NCI-H510A (cell line): ENCODE data around the gene NOD2.

Source experiments
- DNase-seq: peaks from one replicate; lab custom pipeline; 2025; lab: John Stamatoyannopoulos, UW

The NOD2 gene

DNA sequence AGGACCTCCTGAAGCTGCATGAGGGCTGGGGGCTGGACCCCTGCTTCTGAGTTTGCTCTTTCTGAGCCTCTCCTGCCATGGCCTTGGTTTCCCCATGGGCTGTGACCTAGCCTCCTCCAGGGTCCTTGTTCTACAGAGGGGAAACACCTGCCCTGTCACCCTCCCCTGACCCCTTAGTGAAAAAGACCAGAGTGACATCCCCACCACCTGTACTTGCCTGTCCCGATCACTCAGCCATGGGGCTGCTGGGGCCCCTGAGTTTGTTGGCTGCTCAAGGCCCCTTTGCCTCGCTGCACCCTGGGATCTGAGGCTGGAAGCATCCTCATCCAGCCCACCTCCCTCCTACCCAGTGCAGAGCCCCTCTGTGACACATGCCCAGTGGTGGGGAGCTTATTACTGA, 800 bp downstream of the NOD2 start:
- no peak for DNase-seq

DNA sequence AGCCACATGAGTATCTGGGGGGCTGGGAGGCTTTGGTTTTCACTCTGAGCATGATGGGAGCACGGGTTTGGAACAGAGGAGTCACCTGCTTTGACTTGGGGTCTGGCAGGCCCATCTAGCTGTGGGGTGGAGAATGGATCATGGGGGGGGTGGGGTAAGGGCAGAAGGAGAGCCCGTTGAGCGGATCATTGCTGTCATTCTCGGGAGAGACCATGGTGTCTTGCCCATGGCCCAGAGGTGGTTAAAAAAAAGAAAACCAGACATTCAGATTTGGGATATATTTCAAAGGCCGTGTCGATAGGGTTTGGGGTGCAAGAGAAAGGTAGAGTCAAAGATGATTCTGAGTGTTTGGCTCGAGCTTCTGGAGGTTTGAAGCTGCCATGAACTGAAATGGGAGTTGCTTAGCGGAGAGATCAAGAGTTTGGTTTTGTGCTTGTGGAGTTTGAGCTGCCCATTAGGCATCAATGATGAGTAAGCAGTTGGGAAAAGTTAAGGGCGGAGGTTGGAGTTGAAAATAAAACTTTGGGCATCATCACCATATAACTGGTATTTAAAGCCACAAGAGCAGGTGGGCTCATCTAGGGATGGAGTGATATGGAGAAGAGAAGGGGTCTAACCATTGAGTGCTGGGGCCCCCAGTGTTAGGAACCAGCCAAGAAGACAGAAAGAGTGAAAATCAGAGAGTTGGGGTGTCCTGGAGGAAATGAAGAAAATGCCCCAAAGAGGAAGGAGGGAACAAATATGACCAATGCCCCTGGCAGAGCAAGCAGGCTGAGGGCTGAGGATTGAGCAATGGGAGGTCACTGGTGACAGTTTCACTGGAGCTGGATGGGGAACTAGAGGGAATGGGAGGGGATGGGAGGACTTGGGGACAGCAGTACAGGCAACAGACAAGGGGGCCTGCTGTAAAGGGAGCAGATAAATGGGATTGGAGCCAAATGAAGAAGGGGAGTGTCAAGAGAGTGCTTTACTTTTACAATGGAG, 1.9 kb downstream of the NOD2 start:
- DNase-seq = no peak

GRCh38 chr16:50696126-50696525, 2.7 kb downstream of the NOD2 start:
- no peak for DNase-seq

- no peak for DNase-seq
Measured at GRCh38 chr16:50696575-50697420, 3.4 kb downstream of the NOD2 start.

GRCh38 chr16:50697421-50697715, 4.0 kb downstream of the NOD2 start:
- no peak for DNase-seq

DNA sequence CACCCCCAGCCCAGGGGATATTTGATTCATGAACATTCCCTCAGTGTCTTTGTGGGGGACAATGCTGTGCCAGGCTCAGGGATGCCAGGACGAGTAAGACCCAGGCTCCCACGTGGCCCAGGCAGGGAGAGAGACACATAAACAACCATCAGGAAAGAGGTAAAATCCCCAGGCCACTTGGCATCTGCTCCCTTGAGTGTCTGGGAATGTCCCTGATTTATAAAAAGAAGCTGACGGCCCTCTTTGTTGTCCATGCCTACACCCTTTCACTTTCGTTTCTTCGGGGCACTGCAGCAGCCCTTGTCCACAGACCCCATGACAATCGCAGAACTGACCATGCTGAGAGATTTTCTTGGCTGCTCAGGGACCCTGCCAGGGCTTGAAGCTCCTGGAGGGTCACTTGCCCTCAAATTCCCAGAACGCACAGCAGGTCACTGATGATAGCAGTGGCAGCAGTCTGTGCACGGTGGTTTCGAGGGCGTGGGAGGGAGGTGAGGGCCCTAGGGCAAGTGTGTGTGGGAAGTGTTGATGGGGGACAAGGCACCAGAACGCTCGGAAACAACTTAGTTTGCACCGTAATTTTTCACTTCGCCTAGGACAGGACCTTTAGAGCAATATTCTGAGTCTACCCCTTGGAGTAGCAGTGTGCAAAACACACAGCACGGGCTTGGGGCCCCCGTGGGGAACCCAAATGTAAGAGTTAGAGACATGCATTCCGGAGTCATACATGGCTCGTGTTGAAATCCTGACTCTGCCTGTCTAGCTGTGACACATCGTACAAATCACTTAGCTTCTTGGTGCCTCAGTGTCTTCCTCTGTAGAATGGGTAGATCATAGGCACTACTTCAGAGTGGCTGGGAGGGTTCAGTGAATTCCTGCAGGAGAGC, 4.7 kb downstream of the NOD2 start:
- no peak for DNase-seq

DNA sequence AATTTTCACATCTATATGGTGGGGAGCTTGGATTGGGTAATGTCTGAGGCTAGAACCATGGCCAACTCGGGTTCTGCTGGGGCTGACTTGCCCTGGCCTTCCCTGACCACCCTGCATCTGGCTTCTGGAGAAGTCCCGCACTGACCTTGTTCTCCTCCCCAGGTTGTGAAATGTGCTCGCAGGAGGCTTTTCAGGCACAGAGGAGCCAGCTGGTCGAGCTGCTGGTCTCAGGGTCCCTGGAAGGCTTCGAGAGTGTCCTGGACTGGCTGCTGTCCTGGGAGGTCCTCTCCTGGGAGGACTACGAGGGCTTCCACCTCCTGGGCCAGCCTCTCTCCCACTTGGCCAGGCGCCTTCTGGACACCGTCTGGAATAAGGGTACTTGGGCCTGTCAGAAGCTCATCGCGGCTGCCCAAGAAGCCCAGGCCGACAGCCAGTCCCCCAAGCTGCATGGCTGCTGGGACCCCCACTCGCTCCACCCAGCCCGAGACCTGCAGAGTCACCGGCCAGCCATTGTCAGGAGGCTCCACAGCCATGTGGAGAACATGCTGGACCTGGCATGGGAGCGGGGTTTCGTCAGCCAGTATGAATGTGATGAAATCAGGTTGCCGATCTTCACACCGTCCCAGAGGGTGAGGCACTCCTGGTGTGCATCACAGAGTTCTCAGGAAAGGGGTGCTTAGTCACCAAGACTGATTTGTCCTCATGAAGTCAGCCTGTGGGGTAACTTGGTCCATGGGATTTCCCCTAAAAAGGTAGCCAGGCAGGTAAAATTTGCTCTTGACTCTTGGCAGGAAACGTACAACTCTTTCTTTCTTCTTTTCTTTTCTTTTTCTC, 6.1 kb downstream of the NOD2 start:
- DNase-seq = no peak

- DNase-seq = no peak
Measured at GRCh38 chr16:50702725-50703124, 9.3 kb downstream of the NOD2 start.

DNA sequence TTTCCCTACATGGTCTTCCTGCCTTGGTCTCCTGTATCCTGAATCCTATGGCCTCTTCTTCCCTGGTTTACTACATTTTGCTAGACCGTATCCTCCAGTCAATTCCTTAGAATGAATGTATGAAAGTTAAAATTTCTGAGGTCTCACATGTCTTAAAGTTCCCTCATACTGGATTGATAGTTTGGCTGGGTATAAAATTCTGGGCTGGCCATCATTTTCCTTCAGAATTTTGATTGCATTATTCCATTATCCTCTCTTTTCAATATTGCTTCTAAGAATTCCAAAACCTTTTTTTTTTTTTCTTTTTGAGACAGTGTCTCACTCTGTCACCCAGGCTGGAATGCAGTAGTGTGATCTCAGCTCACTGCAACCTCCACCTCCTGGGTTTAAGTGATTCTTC, 10.8 kb downstream of the NOD2 start:
- DNase-seq = no peak

DNA sequence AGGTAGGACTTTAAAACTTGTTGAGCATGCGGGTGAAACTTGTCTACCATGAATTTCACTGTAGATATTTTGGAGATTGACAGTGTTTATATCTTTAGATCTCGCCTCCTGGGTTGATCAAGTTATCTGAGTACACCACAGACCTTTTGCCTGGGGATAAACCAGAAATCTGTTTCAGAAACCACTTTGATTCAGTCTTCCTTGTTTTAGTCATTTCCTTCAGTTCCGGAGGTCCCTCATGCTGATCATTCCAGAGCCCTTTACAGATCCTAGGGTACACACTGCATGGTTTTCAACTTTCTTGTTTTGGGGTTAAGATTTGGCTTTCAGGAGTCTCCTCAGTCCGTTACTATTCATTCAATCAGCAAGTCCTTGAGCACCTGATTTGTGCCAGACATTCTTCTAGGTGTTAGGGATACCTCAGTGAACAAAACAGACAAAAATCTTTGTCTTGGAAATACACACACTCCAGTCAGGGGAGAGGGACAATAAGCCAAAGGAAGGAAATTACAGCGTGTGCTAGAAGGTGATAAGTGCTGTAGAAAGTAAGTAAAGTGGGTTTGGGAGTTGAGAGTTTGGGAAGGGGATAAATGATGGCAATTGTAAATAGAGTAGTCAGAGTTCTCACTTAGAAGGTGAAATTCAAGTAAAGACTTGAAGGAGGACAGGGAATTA, 12.2 kb downstream of the NOD2 start:
- DNase-seq = no peak

- DNase-seq = no peak
Measured at GRCh38 chr16:50706250-50706649, 12.8 kb downstream of the NOD2 start.

GRCh38 chr16:50708373-50709060, 15.1 kb downstream of the NOD2 start:
- no peak for DNase-seq

GRCh38 chr16:50709061-50709684, 15.8 kb downstream of the NOD2 start:
- no peak for DNase-seq

DNA sequence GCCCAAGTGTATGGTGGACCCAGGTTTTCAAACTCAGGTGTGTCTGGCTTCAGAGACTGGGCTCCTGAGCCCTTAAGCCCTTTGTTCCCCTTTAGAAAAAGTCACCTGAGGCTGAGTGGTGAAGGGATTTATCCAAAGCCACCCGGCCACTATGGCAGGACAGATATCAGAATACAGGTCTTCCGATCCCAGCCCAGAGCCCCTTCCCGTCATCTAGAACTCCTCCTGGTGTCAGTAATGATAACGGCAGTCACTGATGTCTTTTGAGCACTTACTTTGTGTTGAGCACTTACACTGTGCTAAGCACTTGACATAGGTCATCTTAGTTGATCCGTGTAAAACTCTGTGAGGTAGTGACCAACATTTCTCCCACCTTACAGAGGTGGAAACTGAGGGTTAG, 16.6 kb downstream of the NOD2 start:
- no peak for DNase-seq

DNA sequence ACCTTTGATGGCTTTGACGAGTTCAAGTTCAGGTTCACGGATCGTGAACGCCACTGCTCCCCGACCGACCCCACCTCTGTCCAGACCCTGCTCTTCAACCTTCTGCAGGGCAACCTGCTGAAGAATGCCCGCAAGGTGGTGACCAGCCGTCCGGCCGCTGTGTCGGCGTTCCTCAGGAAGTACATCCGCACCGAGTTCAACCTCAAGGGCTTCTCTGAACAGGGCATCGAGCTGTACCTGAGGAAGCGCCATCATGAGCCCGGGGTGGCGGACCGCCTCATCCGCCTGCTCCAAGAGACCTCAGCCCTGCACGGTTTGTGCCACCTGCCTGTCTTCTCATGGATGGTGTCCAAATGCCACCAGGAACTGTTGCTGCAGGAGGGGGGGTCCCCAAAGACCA, 17.6 kb downstream of the NOD2 start:
- DNase-seq = no peak

DNA sequence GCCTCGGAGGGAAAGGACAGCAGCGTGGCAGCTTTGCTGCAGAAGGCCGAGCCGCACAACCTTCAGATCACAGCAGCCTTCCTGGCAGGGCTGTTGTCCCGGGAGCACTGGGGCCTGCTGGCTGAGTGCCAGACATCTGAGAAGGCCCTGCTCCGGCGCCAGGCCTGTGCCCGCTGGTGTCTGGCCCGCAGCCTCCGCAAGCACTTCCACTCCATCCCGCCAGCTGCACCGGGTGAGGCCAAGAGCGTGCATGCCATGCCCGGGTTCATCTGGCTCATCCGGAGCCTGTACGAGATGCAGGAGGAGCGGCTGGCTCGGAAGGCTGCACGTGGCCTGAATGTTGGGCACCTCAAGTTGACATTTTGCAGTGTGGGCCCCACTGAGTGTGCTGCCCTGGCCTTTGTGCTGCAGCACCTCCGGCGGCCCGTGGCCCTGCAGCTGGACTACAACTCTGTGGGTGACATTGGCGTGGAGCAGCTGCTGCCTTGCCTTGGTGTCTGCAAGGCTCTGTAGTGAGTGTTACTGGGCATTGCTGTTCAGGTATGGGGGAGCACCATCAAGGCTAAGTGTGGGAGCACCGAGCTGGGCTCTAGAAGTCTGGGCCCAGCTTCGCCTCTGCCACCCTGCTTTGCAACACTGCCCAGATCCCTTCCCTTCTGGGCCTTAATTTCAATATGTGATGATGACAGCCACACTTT, 18.6 kb downstream of the NOD2 start:
- peak; percentile 53 for DNase-seq

GRCh38 chr16:50712560-50712898, 19.1 kb downstream of the NOD2 start:
- DNase-seq = no peak

- no peak for DNase-seq
Measured at GRCh38 chr16:50712956-50713355, 19.6 kb downstream of the NOD2 start.

- DNase-seq = no peak
Measured at GRCh38 chr16:50717091-50717490, 23.7 kb downstream of the NOD2 start.
